GM12872 (cell line): Measurements from ENCODE around the gene NDUFA7.

Source experiments
- TF ChIP-seq, protein P1 (sequence below): IDR thresholded peaks from 3 replicates; pipeline ENCODE4 v1.5.1; 2011; ENCODE audit warnings: low read depth, mild to moderate bottlenecking, low read length, moderate library complexity; ENCODE audit not compliant: insufficient read depth

Gene NDUFA7

DNA sequence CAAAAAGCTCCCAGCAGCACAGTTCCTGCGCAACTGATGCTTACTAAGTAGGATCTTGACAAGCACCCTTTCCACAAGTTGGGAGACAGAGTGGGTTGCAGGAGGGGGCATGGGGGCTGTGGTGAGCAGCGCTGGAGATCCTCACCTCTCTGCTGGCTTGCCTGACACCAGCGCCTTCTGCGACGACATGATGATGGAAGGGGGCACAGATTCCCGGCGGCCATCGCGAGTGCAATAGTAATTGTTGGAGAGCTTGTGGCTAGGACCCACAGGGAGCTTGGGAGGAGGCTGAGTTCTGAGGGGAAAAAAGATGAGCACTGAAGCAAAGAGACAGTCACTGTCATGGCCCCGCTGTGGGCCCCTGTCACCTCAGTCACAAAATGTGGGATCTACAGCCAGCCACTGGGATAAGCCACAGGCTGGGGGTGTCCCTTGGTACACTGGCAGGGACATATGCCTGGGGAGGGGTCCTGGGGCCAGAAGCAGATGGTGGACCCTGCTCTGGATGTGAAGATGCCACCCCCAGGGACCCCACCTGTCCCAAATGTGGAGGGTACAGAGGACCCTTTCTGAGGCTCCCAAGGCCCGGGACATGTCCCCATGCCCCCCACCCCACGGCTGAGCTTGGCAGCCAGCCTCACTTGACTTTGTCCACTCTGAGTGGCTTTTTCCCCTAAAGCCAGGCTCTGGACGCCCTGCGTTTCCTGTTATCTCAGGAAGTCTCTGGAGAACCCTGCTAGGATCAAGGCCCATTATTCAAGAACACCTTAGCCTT lies 4.6 kb downstream of the NDUFA7 start:
- TF ChIP-seq, protein P1, sequence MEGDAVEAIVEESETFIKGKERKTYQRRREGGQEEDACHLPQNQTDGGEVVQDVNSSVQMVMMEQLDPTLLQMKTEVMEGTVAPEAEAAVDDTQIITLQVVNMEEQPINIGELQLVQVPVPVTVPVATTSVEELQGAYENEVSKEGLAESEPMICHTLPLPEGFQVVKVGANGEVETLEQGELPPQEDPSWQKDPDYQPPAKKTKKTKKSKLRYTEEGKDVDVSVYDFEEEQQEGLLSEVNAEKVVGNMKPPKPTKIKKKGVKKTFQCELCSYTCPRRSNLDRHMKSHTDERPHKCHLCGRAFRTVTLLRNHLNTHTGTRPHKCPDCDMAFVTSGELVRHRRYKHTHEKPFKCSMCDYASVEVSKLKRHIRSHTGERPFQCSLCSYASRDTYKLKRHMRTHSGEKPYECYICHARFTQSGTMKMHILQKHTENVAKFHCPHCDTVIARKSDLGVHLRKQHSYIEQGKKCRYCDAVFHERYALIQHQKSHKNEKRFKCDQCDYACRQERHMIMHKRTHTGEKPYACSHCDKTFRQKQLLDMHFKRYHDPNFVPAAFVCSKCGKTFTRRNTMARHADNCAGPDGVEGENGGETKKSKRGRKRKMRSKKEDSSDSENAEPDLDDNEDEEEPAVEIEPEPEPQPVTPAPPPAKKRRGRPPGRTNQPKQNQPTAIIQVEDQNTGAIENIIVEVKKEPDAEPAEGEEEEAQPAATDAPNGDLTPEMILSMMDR, result no peak

DNA sequence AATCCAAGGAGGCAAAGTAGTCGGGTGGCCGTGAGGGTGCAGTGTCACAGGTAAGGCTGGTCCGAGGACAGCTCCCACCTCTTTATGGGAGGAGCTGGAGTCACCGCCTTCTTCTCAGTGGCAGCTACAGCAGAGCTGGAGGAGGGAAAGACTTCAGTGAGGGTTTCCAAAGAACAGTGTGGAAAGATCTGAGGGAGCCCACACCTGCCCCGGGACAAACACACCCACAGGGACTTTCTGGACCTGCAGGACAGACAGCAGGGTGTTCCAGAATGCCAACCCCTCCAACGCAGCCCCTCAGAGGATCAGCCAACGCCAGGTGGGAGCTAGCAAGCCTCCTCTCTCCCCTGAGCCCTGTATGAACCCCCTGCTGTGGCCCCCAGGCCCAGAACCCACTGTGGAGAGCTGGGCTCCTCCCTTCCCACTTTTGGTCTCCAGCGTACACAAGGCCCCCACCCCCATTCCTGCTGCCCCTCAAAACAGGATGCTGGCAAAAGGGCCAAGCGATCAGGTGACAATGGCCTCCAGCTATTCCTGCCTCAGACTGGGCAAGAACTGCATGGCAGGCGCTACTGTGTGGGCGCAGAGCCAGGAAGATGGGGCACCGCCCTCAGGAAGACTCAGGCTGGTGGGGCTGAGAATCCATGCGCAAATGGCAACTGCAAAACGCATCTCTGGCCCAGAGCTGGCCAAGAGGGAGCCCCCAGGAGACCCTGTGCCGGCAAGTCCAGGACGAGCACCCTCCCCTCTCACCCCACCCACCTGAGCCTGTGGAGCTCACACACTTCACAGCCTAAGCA lies 9.5 kb downstream of the NDUFA7 start:
- TF ChIP-seq, protein P1, result no peak

GRCh38 chr19:8310342-8311055 lies 10.7 kb downstream of the NDUFA7 start:
- TF ChIP-seq, protein P1, result no peak

DNA sequence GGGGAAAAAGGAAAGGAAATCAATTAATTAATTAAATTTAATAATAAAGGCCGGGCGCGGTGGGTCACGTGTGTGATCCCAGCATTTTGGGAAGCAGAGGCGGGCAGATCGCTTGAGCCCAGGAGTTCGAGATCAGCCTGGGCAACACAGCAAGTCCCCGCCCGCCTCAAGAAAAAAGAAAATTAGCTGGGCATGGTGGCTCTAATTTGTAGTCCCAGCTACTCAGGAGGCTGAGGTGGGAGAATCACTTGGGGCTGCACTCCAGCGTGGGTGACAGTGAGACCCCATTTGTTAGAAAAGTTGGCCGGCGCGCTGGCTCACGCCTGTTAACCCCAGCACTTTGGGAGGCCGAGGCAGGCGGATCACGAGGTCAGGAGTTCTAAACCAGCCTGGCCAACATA lies 12.3 kb downstream of the NDUFA7 start:
- TF ChIP-seq, protein P1, result no peak

GRCh38 chr19:8307965-8308866 lies 13.0 kb downstream of the NDUFA7 start, which contains the start of gene CD320:
TSS of gene CD320 (minus strand) at chr19:8308358. CDS start at chr19:8308290, 68 bp downstream.
- TF ChIP-seq, protein P1, result no peak

- TF ChIP-seq, protein P1, result no peak
Observed at GRCh38 chr19:8307400-8307964, 13.7 kb downstream of the NDUFA7 start.
